Fibroblast of skin of left quadriceps (primary cell): ENCODE data around the gene MSL1.

ENCODE experiments used
- DNase-seq, 2 experiments: peaks; one replicate each; pipeline ENCODE4 v3.0.0-alpha.2; 2013; ENCODE audit warnings: low read depth in 2 of 2

The MSL1 gene

GRCh38 chr17:40090237-40091119 is 31.3 kb upstream of the MSL1 start:
- DNase-seq = no peak

DNA sequence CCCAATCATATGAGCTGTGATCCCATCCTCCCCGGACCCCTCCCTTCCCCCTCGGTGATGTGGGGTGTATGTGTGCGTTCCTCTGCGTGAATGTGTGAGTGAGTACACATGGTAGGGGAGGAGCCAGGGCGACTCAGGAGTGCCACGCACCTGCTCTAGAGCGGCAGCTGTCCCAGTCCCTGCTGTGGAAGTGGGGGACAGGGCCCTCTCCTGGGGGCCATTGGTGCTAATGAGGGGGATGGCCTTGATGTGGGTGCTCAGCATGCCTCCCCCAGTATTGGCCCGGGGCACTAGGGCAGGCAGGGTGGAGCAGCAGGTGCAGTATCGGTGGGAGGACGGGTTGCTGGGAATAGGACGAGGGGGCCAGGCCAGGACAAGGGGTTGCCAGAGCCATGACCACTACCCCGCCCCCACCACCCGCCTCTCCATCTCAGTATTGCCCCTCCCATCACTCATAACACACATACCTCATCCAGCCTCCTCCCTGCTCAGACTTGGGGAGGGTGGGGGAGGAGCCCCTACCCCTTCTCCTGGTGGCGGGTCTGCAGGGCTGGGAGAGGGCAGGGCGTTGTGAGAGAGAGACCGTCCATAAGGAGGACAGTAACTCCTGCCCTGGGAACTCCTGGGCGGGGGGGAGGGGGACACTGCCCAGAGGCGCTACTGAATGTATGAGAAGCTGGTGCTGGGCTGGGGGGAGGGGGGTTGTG is 29.9 kb upstream of the MSL1 start:
- DNase-seq = no peak

GRCh38 chr17:40092581-40092980 is 29.2 kb upstream of the MSL1 start:
- no peak for DNase-seq

- DNase-seq = no peak
Observed at GRCh38 chr17:40093005-40093579, 28.7 kb upstream of the MSL1 start.

GRCh38 chr17:40093580-40094201 is 28.1 kb upstream of the MSL1 start:
- DNase-seq = no peak

DNA sequence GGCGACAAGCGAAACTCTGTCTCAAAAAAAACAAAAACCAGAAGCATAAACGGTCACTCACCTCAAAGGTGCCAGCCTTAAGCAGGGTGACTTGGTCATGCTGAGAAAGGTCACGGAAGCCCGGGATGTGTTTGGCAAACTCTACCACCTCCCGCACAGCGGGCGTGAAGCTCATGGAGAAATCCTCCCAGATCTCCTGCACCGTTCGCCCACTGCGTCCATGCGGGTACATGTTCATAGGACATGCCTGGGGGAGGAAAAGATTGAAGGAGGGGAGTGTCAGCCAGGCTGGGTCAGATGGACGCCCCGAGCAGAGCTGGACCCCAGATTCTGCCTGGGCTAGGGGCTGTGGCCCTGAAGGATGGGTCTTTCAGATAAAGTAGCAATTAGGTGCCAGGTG is 26.9 kb upstream of the MSL1 start:
- no peak for DNase-seq

DNA sequence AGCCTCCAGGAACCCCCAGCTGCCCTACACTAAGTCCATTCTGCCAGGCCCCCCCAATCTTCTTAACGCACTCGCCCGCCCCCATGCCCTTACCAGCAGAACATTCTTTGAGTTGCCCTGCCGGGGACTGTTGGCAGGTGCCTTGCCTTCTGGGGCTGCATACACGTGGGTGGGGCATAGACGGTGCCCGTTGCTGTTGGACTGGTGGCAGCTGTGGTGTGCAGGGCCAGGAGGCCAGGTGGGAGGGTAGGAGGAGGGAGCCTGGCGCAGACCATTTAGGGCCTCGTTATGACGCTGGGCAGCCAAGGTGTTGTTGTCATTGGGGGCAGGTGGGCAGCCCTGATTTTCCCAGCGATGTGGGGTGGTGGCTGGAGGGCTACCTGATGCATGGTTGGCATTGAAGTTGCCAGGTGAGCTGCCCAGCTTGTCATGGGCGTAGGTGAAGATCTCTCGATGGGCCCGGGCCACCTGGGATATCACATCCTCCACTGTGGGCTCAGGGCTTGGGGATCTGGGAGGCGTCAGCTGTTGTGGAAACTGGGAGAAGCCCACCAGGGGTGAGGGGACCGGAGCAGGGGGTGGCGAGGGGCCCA is 26.3 kb upstream of the MSL1 start:
- DNase-seq = no peak

DNA sequence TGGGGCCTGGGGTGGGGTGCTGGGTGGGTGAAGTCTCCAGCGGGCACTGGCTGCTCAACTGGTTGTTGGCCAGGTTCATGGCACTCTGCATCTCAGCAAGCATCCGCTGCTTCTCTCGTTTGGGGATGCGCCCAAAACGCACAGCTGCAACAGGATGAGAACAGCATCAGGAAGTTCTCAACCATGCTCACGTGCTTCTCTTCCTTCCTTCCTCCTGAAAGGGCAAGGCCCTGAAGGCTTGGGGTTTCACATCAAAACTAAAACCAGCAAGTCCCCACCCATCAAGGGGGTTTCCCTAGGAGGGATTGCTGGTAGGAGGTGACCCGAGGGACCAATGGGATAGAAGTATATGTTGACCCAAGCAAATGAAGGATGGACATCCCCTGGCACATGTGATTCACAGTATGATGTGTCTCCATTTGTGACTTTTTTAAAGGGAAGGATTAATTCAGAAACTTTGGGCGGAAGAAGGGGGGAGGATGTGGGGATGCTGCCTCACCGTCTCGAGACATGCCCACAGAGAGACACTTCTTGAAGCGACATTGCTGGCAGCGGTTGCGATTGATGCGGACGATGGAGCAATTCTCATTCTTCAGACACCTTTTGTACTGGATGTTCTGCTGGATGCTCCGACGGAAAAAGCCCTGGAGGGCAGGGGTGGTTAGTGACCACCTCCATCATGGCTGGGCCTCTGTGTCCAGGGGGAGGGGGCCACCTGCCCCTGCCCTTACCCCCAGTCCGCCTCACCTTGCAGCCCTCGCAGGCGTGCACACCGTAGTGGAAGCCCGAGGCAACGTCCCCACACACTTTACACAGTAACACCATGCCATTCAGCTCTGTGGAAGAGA is 25.6 kb upstream of the MSL1 start:
- DNase-seq = no peak

GRCh38 chr17:40097087-40097486 is 24.7 kb upstream of the MSL1 start:
- DNase-seq = no peak

DNA sequence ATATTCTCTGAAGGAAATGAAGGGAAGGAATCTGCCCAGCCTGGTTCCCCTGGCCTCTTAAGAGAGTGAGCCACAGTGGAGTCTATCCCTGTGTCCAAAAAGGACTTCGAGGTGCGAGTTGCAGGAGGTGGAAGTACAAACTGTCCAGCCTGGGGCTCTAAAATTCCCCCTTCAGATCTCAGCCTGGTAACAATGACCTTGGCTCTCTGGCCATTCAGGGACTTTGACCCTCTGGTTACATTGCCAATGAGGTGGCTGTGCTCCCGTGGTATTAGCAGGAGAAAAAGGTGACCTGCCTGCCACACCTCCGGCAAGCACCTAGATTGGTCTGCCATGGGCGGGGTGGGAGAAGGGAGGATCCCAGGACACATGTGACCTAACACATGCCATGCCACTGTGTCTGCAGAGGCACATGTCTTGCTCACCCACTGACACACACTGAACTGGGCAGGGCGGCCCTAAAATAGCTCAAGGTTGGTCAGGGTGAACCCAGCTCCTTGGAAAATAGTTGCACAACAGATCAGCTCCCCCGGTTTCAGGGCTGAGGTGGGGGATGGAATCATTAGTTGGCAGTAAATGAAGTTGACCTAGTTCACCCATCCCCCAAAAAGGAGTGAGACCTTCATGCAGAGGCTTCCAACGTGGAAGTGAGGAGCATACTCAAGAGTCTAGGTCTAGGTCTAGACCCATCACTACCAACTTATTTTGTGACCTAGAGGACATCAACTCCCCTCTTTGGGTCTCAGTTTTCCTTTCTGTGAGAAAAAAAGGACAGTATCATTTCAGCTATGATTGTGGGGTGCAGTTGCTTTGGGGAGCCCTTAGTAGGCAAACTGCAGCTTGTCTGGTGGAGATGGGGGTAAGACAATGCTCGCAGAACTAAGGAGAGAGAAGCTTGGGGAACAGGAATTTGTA is 23.6 kb upstream of the MSL1 start:
- no peak for DNase-seq

- peak; percentile 97 to 98 for DNase-seq
Observed at GRCh38 chr17:40098846-40099618, 22.7 kb upstream of the MSL1 start.

GRCh38 chr17:40099619-40100418 is 22.0 kb upstream of the MSL1 start:
- DNase-seq = no peak

DNA sequence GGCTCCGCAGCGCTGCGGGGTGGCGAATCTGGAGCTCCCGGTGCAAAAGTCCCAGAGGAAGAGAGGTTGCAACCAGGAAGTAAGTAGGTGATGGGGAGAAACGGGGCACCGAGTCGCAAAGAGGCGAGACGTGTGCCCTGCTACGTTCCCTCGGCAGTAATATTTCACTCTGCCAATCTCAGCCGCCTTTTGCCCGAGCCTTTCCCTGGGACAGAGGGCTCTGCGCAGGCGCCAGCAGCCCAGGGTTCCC is 21.4 kb upstream of the MSL1 start, which contains the start of gene NR1D1:
Gene NR1D1, minus strand, starts transcription at position 171 of the 250 bp plus-strand sequence. CDS start 495 bp downstream, outside the sequence.
- no peak for DNase-seq

GRCh38 chr17:40100669-40101366 is 21.0 kb upstream of the MSL1 start:
- DNase-seq = peak; percentile 94 to 95

- DNase-seq = no peak
Observed at GRCh38 chr17:40101367-40102210, 20.2 kb upstream of the MSL1 start.

- no peak for DNase-seq
Observed at GRCh38 chr17:40103071-40103661, 18.6 kb upstream of the MSL1 start.
